ENCODE data around the gene PRKAB1. TPM values are rescaled to one million over a fixed set of nuclear protein-coding genes. Genes with fewer than 3 reads are reported as not detected.

The PRKAB1 gene
- total RNA-seq, 2 donors from 2014 or later, result 28.8 to 32.0 TPM

GRCh38 chr12:119660076-119660475, 7.9 kb upstream of the PRKAB1 start:
- WGBS, 2 experiments (ENCODE audit: insufficient coverage in 1 of 2, insufficient read length in 1 of 2), result 87 to 97% methylated on average over 4 to 5 of the region's 5 CpGs

GRCh38 chr12:119661882-119662281, 6.1 kb upstream of the PRKAB1 start:
- 74 to 86% methylated on average over 1 to 4 of the region's 4 CpGs for WGBS, 2 experiments (ENCODE audit: insufficient coverage in 1 of 2, insufficient read length in 1 of 2)
- Mint-ChIP-seq H3K4me3 (no peak overlapping the region), H3K27ac (no peak overlapping the region), H3K36me3 (ENCODE audit: low read depth) (no peaks in the 10 kb centered on the region), H3K27me3 (ENCODE audit: insufficient read depth) (peaks cover 8% of the 10 kb centered on the region), H3K9me3 (no peaks in the 10 kb centered on the region), H3K4me1 (no peaks in the 10 kb centered on the region)
- Histone ChIP-seq H3K9me3 (ENCODE audit: control insufficient read depth, low read length) (no peaks in the 10 kb centered on the region), H3K9ac (ENCODE audit: extremely low read depth, low read length, poor library complexity, severe bottlenecking) (no peak overlapping the region), H3K36me3 (ENCODE audit: control insufficient read depth, insufficient read depth, low read length) (no peaks in the 10 kb centered on the region), H3K4me1 (ENCODE audit: control insufficient read depth, insufficient read depth, low read length) (peaks cover 10% of the 10 kb centered on the region), H3K27me3 (ENCODE audit: control insufficient read depth, insufficient read depth, low read length, poor library complexity, severe bottlenecking) (peaks cover 10% of the 10 kb centered on the region), H3K4me3 (ENCODE audit: low read length) (no peak overlapping the region), H3K27ac (ENCODE audit: low read depth, low read length) (no peak overlapping the region)
- DNase-seq, result no peak
- TF ChIP-seq, protein P1, sequence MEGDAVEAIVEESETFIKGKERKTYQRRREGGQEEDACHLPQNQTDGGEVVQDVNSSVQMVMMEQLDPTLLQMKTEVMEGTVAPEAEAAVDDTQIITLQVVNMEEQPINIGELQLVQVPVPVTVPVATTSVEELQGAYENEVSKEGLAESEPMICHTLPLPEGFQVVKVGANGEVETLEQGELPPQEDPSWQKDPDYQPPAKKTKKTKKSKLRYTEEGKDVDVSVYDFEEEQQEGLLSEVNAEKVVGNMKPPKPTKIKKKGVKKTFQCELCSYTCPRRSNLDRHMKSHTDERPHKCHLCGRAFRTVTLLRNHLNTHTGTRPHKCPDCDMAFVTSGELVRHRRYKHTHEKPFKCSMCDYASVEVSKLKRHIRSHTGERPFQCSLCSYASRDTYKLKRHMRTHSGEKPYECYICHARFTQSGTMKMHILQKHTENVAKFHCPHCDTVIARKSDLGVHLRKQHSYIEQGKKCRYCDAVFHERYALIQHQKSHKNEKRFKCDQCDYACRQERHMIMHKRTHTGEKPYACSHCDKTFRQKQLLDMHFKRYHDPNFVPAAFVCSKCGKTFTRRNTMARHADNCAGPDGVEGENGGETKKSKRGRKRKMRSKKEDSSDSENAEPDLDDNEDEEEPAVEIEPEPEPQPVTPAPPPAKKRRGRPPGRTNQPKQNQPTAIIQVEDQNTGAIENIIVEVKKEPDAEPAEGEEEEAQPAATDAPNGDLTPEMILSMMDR (conservative IDR thresholded peaks at IDR 0.05), result no peak

More at GRCh38 chr12:119660076-119660475, 7.9 kb upstream of the PRKAB1 start:
- Mint-ChIP-seq H3K36me3 (ENCODE audit: low read depth) (no peaks in the 10 kb centered on the region), H3K4me1 (no peaks in the 10 kb centered on the region), H3K4me3 (no peak overlapping the region), H3K27me3 (ENCODE audit: insufficient read depth) (peaks cover 11% of the 10 kb centered on the region), H3K9me3 (peaks cover 3% of the 10 kb centered on the region), H3K27ac (no peak overlapping the region)
- Histone ChIP-seq H3K36me3 (ENCODE audit: control insufficient read depth, insufficient read depth, low read length) (no peaks in the 10 kb centered on the region), H3K9ac (ENCODE audit: extremely low read depth, low read length, poor library complexity, severe bottlenecking) (no peak overlapping the region), H3K27me3 (ENCODE audit: control insufficient read depth, insufficient read depth, low read length, poor library complexity, severe bottlenecking) (peaks cover 10% of the 10 kb centered on the region), H3K27ac (ENCODE audit: low read depth, low read length) (no peak overlapping the region), H3K4me3 (ENCODE audit: low read length) (no peak overlapping the region), H3K9me3 (ENCODE audit: control insufficient read depth, low read length) (no peaks in the 10 kb centered on the region), H3K4me1 (ENCODE audit: control insufficient read depth, insufficient read depth, low read length) (peaks cover 4% of the 10 kb centered on the region)
- DNase-seq, result no peak
- TF ChIP-seq, protein P1 (conservative IDR thresholded peaks at IDR 0.05), result no peak

DNA sequence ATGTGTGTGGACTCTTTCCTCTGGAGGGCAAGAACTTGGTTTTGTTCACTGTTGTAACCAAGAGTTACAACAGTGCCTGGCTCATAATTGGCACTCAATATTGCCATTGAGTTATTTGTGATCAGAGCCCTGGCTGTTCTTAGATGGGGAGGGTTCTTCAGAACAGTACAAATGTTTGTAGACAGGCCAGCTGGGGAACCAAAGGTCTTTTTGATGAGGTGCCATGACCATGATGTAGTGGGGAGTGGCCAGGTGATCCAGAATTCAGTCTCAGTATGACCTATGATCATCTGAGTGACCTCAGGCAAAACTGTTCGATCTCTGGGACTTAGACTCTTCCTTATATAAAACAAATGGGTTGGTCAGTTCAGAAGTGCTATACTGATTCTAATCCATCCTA, 3.3 kb upstream of the PRKAB1 start:
- H3K27ac Mint-ChIP-seq, result no peak overlapping the region
- H3K4me3 Mint-ChIP-seq, result no peak overlapping the region

More for the DNA sequence above, 3.3 kb upstream of the PRKAB1 start:
- no peaks in the 10 kb centered on the region for H3K36me3 ChIP-seq (ENCODE audit: control insufficient read depth, insufficient read depth, low read length)
- H3K9me3 ChIP-seq (ENCODE audit: control insufficient read depth, low read length), result no peaks in the 10 kb centered on the region
- H3K27me3 ChIP-seq (ENCODE audit: control insufficient read depth, insufficient read depth, low read length, poor library complexity, severe bottlenecking), result peaks cover 10% of the 10 kb centered on the region
- WGBS, 2 experiments (ENCODE audit: insufficient coverage in 1 of 2, insufficient read length in 1 of 2), result 82% methylated on average over 1 of the region's 1 CpG; no CpG with 5 or more reads in 1 of the 2 experiments
- no peak overlapping the region for H3K9ac ChIP-seq (ENCODE audit: extremely low read depth, low read length, poor library complexity, severe bottlenecking)
- peaks cover 5% of the 10 kb centered on the region for H3K36me3 Mint-ChIP-seq (ENCODE audit: low read depth)
- no peaks in the 10 kb centered on the region for H3K9me3 Mint-ChIP-seq
- peaks cover 14% of the 10 kb centered on the region for H3K4me1 ChIP-seq (ENCODE audit: control insufficient read depth, insufficient read depth, low read length)
- DNase-seq, result no peak
- H3K4me3 ChIP-seq (ENCODE audit: low read length), result no peak overlapping the region
- no peak overlapping the region for H3K27ac ChIP-seq (ENCODE audit: low read depth, low read length)
- H3K27me3 Mint-ChIP-seq (ENCODE audit: insufficient read depth), result peaks cover 8% of the 10 kb centered on the region
- H3K4me1 Mint-ChIP-seq, result peaks cover 9% of the 10 kb centered on the region
- TF ChIP-seq, protein P1 (conservative IDR thresholded peaks at IDR 0.05), result no peak
